ENCODE results near the gene TMEM273. TPM values are rescaled to one million over a fixed set of nuclear protein-coding genes. Genes with fewer than 3 reads are reported as not detected.

The TMEM273 gene
- total RNA-seq, 4 donors from 2014 or later, result 2.7 to 16.2 (median 10.2) TPM

DNA sequence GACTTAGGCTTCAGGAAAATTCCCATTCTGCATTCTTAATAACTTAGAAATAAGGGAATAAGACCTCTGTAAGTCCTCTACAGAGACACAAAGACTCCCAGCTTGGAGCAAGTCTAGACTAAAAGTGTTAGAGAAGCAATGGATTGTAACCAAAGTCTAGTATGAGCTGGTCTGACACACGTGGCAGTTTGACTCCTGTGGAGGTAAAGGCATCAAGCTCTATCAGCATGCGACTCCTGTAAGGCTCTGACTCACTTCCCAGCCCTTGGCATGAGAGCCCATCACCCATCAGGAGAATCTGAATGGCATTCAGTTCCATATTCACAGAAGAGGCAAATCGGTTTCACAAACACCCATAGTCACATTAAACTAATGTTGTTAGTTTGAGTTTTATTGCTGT is 68.4 kb downstream of the TMEM273 start:
- TF ChIP-seq POLR2A (IDR thresholded peaks at IDR 0.05), result no peak
- TF ChIP-seq, protein P1, sequence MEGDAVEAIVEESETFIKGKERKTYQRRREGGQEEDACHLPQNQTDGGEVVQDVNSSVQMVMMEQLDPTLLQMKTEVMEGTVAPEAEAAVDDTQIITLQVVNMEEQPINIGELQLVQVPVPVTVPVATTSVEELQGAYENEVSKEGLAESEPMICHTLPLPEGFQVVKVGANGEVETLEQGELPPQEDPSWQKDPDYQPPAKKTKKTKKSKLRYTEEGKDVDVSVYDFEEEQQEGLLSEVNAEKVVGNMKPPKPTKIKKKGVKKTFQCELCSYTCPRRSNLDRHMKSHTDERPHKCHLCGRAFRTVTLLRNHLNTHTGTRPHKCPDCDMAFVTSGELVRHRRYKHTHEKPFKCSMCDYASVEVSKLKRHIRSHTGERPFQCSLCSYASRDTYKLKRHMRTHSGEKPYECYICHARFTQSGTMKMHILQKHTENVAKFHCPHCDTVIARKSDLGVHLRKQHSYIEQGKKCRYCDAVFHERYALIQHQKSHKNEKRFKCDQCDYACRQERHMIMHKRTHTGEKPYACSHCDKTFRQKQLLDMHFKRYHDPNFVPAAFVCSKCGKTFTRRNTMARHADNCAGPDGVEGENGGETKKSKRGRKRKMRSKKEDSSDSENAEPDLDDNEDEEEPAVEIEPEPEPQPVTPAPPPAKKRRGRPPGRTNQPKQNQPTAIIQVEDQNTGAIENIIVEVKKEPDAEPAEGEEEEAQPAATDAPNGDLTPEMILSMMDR (IDR thresholded peaks at IDR 0.05), result no peak
- Histone ChIP-seq H3K36me3 (no peaks in the 10 kb centered on the region), H3K4me1 (no peaks in the 10 kb centered on the region), H3K27ac (no peak overlapping the region), H3K27me3 (no peaks in the 10 kb centered on the region), H3K4me3 (no peak overlapping the region), H3K9me3 (no peaks in the 10 kb centered on the region)
- DNase-seq, result no peak

DNA sequence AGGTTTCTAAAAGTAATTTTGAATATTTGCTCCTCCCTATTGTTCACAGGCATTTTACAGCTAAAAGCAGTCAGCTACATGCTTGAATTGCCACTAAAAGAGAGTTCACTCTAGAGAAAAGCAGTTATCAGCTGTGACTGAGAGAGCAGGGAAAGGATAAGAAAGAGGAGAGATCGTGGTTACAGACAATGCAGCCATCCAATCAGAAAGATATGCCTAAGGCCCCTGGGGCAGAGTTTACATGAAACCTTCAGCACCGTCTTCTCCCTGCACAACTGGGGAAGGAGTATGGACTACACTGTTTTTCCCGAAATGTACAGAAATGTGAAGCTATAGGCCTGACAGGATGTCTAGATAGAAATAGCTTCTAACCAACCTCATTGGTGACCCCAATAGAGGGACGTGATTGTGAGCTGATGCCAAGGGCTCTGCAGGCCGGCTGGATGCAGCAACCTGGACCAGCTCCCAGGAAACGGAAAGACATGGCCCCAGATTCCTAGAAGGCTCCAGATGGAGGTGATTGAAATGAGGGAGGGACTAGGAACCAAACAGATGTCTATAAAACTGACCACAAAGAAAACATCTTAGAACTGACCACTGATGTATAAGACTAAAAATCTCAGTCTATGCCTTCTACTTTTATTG is 69.6 kb downstream of the TMEM273 start:
- H3K9me3 ChIP-seq, result no peaks in the 10 kb centered on the region
- no peaks in the 10 kb centered on the region for H3K4me1 ChIP-seq
- no peak for DNase-seq
- H3K4me3 ChIP-seq, result no peak overlapping the region
- TF ChIP-seq, protein P1 (IDR thresholded peaks at IDR 0.05), result no peak
- no peak for TF ChIP-seq POLR2A (IDR thresholded peaks at IDR 0.05)
- no peaks in the 10 kb centered on the region for H3K36me3 ChIP-seq
- H3K27ac ChIP-seq, result no peak overlapping the region
- no peaks in the 10 kb centered on the region for H3K27me3 ChIP-seq

DNA sequence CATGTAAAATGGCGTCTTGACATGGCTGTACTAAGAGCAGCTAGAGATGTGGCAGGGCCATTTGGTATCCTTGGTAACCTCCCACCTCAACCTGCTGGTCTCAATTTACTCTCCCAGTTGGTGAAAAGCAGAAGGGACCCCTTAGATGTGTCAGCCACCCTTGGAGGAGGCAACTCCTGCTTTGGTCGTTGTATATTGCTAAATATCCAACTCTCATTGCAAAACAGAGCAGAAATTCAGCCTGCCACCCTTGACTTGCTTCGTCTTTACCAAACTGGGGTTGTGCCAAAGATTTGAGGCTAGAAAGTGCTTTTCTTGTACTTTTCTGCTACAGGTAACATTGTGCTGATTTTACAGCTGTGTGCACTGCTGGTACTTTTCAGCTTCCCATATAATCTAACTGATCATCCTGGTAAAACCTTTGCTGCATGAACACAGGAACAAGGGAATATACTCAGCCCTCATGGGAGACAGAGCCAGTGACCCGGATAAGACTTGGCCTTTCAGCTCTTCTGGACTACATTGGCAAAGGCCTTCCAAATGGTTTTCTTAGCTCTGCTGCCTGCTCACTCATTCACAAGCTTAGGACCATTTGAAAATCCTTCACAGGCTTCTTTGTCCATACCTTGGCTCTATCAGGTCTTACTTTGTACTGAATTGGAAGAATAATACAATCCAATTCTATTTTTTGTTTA is 70.7 kb downstream of the TMEM273 start:
- Histone ChIP-seq H3K36me3 (no peaks in the 10 kb centered on the region), H3K9me3 (no peaks in the 10 kb centered on the region), H3K27ac (no peak overlapping the region), H3K4me1 (no peaks in the 10 kb centered on the region), H3K27me3 (no peaks in the 10 kb centered on the region), H3K4me3 (no peak overlapping the region)
- no peak for TF ChIP-seq POLR2A (IDR thresholded peaks at IDR 0.05)
- TF ChIP-seq, protein P1 (IDR thresholded peaks at IDR 0.05), result no peak
- no peak for DNase-seq

DNA sequence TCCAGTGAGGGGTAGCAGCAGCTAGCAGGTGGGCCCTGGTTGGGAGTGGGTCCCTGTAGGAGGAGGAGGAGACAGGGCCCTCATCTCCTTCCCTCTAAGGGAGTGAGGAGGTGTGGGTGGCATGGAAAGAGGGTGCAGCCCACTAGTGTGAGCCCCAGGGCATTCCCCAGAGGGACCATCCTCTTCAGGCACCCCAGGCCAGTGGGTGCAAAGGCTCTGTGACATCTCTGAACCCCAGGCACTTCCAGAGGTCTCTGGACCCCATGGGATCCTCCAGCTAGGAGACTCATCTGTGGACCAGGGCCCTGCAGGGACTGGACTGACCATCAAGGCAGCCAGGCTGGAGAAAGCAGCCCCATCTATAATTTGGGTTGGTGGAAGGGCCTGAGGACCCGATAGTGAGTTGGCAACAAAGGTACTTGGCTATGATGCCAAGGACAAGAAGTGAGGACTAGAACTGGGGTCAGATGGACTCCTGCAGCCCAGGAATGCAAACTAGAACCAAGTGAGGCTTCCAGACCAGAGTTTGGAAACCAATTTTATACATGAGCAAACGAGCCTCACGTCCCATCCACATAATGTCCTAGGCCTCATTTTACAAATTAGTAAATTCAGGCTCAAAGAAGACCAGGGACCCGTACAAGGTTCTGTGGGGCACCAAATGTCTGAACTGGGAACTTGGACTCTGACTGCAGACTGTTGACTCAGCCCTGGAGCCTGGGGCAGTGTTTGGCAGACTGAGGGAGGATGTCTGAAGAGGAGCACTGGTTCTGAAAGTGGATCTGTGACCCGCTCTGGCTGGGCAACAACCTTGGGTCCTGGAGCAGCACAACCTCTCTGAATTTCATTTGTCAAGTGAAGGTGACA is 71.4 kb downstream of the TMEM273 start:
- no peak overlapping the region for H3K27ac ChIP-seq
- H3K4me1 ChIP-seq, result no peaks in the 10 kb centered on the region
- no peaks in the 10 kb centered on the region for H3K9me3 ChIP-seq
- no peaks in the 10 kb centered on the region for H3K27me3 ChIP-seq
- H3K4me3 ChIP-seq, result no peak overlapping the region
- H3K36me3 ChIP-seq, result no peaks in the 10 kb centered on the region
- DNase-seq, result no peak
- TF ChIP-seq, protein P1 (IDR thresholded peaks at IDR 0.05), result no peak
- TF ChIP-seq POLR2A (IDR thresholded peaks at IDR 0.05), result no peak

DNA sequence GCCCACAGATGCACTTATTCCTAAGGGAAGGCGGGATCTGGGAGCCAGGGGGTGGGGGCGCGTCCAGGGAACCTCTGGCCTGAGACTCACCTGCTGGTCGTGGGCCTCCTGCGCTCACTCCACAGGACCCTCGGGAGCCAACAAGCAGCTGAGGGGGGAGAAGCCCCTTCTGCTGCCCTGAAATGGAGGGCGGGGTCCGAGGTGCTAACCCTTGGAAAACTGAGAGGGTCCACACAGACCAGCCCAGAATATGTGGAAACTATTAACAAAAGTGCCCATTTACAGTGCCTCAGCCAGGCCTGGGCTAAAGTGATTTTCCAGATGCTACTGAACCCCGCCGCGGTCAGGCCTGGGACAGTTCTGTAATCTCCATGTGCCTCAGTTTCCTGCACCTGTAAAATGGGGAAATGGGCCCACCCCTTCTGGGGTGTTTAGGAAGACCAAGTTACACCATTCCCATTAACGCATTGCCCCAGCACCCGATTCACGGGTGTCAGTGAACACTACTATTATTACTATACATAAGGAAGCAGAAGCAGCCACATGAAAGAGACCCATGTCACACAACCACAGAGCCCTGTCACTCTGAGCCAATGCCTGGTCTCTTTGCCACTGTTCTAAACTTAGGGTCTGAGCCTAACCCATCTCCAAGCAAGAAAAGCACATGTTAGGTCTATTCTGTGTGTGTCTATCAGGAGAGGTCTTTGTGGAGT is 72.2 kb downstream of the TMEM273 start:
- Histone ChIP-seq H3K4me1 (no peaks in the 10 kb centered on the region), H3K9me3 (no peaks in the 10 kb centered on the region), H3K27me3 (no peaks in the 10 kb centered on the region), H3K36me3 (no peaks in the 10 kb centered on the region), H3K4me3 (peak overlapping the region in 1 of 4 donors; percentile 58), H3K27ac (peak overlapping the region in 1 of 4 donors; percentile 38)
- no peak for DNase-seq
- no peak for TF ChIP-seq POLR2A (IDR thresholded peaks at IDR 0.05)
